ENCODE results near the gene SAMD13.

SAMD13 gene

GRCh38 chr1:84272401-84272800, 29.1 kb upstream of the SAMD13 start:
- H3K27ac ChIP-seq (replicated peaks): peak overlapping the region; percentile 96
- no peak for DNase-seq (ENCODE audit: low read depth in 1 of 2, low spot score in 1 of 2)
- no peak for TF ChIP-seq REST (IDR thresholded peaks at IDR 0.05; ENCODE audit: insufficient replicate concordance, low read depth)
- no peak for TF ChIP-seq GABPA (IDR thresholded peaks at IDR 0.05; ENCODE audit: low read depth)
- no peak for TF ChIP-seq CTCF (IDR thresholded peaks at IDR 0.05; ENCODE audit: insufficient read depth, low read length)
- TF ChIP-seq POLR2AphosphoS5 (IDR thresholded peaks at IDR 0.05; ENCODE audit: low read depth): no peak
- no peak for TF ChIP-seq SPI1 (IDR thresholded peaks at IDR 0.05; ENCODE audit: borderline replicate concordance, low read depth)

GRCh38 chr1:84277343-84278059, 24.0 kb upstream of the SAMD13 start:
- DNase-seq (ENCODE audit: low read depth in 1 of 2, low spot score in 1 of 2): no peak
- TF ChIP-seq SPI1 (IDR thresholded peaks at IDR 0.05; ENCODE audit: borderline replicate concordance, low read depth): no peak
- TF ChIP-seq GABPA (IDR thresholded peaks at IDR 0.05; ENCODE audit: low read depth): no peak
- TF ChIP-seq CTCF (IDR thresholded peaks at IDR 0.05; ENCODE audit: insufficient read depth, low read length): no peak
- TF ChIP-seq REST (IDR thresholded peaks at IDR 0.05; ENCODE audit: insufficient replicate concordance, low read depth): no peak
- TF ChIP-seq POLR2AphosphoS5 (IDR thresholded peaks at IDR 0.05; ENCODE audit: low read depth): no peak
- Histone ChIP-seq H3K27ac (replicated peaks) (no peak overlapping the region), H3K4me3 (replicated peaks; ENCODE audit: insufficient read depth, low read length) (no peak overlapping the region), H3K27me3 (ENCODE audit: insufficient read depth, poor library complexity, severe bottlenecking) (no peaks in the 10 kb centered on the region)

More at GRCh38 chr1:84272401-84272800, 29.1 kb upstream of the SAMD13 start:
- no peaks in the 10 kb centered on the region for H3K27me3 ChIP-seq (ENCODE audit: insufficient read depth, poor library complexity, severe bottlenecking)
- H3K4me3 ChIP-seq (replicated peaks; ENCODE audit: insufficient read depth, low read length): no peak overlapping the region

GRCh38 chr1:84278905-84279304, 22.6 kb upstream of the SAMD13 start:
- H3K27me3 ChIP-seq (ENCODE audit: insufficient read depth, poor library complexity, severe bottlenecking): no peaks in the 10 kb centered on the region
- no peak overlapping the region for H3K27ac ChIP-seq (replicated peaks)
- no peak overlapping the region for H3K4me3 ChIP-seq (replicated peaks; ENCODE audit: insufficient read depth, low read length)
- TF ChIP-seq SPI1 (IDR thresholded peaks at IDR 0.05; ENCODE audit: borderline replicate concordance, low read depth): no peak
- DNase-seq (ENCODE audit: low read depth in 1 of 2, low spot score in 1 of 2): no peak

- DNase-seq (ENCODE audit: low read depth in 1 of 2, low spot score in 1 of 2): no peak
- no peak for TF ChIP-seq GABPA (IDR thresholded peaks at IDR 0.05; ENCODE audit: low read depth)
- TF ChIP-seq SPI1 (IDR thresholded peaks at IDR 0.05; ENCODE audit: borderline replicate concordance, low read depth): no peak
- no peak for TF ChIP-seq CTCF (IDR thresholded peaks at IDR 0.05; ENCODE audit: insufficient read depth, low read length)
- no peaks in the 10 kb centered on the region for H3K27me3 ChIP-seq (ENCODE audit: insufficient read depth, poor library complexity, severe bottlenecking)
- no peak overlapping the region for H3K4me3 ChIP-seq (replicated peaks; ENCODE audit: insufficient read depth, low read length)
- H3K27ac ChIP-seq (replicated peaks): no peak overlapping the region
Measured at GRCh38 chr1:84280912-84281311, 20.6 kb upstream of the SAMD13 start.
